K562 (cell line): ENCODE measurements around the gene PTX3.

Source experiments
- ARID2 ChIP-seq: fragments of 450-650 bp; IDR thresholded peaks from 2 replicates; pipeline ENCODE4 v1.6.1; 2017; ENCODE audit warnings: antibody characterized with exemption, mild to moderate bottlenecking
- EP300 ChIP-seq: IDR thresholded peaks from 2 replicates; pipeline ENCODE4 v1.6.1; 2012; ENCODE audit warnings: low read length, improper control_type of control experiment
- FOXA3 ChIP-seq, 2 experiments: fragments of 450-650 bp in 1 of 2; sonication (generic) in 1 of 2; formaldehyde crosslinking; IDR thresholded peaks in 1 of 2; conservative IDR thresholded peaks in 1 of 2; 2 replicates each; pipeline versions ENCODE4 v1.4.0 to v1.8.0; 2020 to 2022; ENCODE audit warnings: mild to moderate bottlenecking in 2 of 2, missing genetic modification reagents in 1 of 2
- GABPA ChIP-seq: fragments of 200-800 bp; sonication (Bioruptor generic); conservative IDR thresholded peaks from 2 replicates; pipeline ENCODE4 v1.6.1; 2016; ENCODE audit warnings: low read depth, missing genetic modification characterization, missing compliant biosample characterization
- HDAC6 ChIP-seq: IDR thresholded peaks from 2 replicates; pipeline ENCODE4 v1.6.1; 2012; ENCODE audit warnings: low read depth, mild to moderate bottlenecking, control low read depth, inconsistent platforms, low read length, moderate library complexity
- MXI1 ChIP-seq: IDR thresholded peaks from 2 replicates; pipeline ENCODE4 v1.6.1; 2011; ENCODE audit warnings: low read depth, mild to moderate bottlenecking, improper control_type of control experiment, low read length
- PML ChIP-seq: IDR thresholded peaks from 2 replicates; pipeline ENCODE4 v1.6.1; 2012; ENCODE audit warnings: low read length, inconsistent platforms
- ZBTB7A ChIP-seq: IDR thresholded peaks from 2 replicates; pipeline ENCODE4 v1.6.1; 2011; ENCODE audit warnings: low read depth, mild to moderate bottlenecking, low read length, moderate library complexity, borderline replicate concordance; ENCODE audit not compliant: control insufficient read depth
- ZFPM2 ChIP-seq: fragments of 250-450 bp; sonication (Bioruptor Pico); IDR thresholded peaks from 2 replicates; pipeline ENCODE4 v1.5.1; 2022; ENCODE audit warnings: mild to moderate bottlenecking
- ZNF143 ChIP-seq: sonication (generic); formaldehyde crosslinking; IDR thresholded peaks from 2 replicates; pipeline ENCODE4 v1.9.0; 2022; ENCODE audit warnings: mild to moderate bottlenecking, missing genetic modification reagents
- TF ChIP-seq, protein P1 (sequence below): fragments of 250-450 bp; sonication (Bioruptor Pico); IDR thresholded peaks from 2 replicates; pipeline ENCODE4 v1.8.0; 2022; ENCODE audit warnings: inconsistent platforms, mild to moderate bottlenecking, moderate library complexity, borderline replicate concordance
- TF ChIP-seq, protein P2 (sequence below), 3 experiments: IDR thresholded peaks in 2 of 3; conservative IDR thresholded peaks in 1 of 3; 2 replicates each; pipeline ENCODE4 v1.5.1; 2011 to 2012; ENCODE audit warnings: low read length in 3 of 3, mild to moderate bottlenecking in 3 of 3, control low read depth in 2 of 3, improper control_type of control experiment in 1 of 3, inconsistent platforms in 1 of 3, low read depth in 1 of 3, mixed read lengths in 1 of 3, moderate library complexity in 1 of 3; ENCODE audit not compliant: insufficient read depth in 2 of 3

DNA sequence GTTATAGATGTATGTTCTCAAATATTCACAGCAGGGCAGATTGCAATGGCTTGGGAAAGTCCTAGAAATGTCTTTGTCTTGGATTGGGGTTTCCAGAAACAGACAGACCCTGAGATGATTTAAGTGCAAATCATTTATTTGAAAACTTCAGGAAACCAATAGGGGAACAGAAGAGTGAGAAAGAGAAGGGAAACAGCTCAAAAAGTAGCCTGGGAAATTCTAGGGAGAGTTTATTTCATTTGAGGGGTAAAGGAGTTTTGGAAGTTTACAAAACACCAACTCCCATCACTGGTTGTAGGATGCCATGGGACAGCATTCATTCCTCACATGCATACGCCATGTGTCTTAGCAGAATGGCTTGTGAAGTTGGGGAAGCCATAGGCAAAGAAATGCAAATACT lies 32.3 kb upstream of the PTX3 start:
- TF ChIP-seq ZNF143 (CRISPR knock-in tag) (no peak), EP300 (no peak), HDAC6 (no peak), FOXA3 (CRISPR knock-in tag; conservative IDR thresholded peaks at IDR 0.05 in 1 of 2, IDR thresholded peaks at IDR 0.05 in 1 of 2) (no peak), ZBTB7A (no peak), ZFPM2 (CRISPR knock-in tag) (no peak), MXI1 (no peak), GABPA (tag) (no peak), ARID2 (no peak), PML (no peak)
- TF ChIP-seq, protein P1, sequence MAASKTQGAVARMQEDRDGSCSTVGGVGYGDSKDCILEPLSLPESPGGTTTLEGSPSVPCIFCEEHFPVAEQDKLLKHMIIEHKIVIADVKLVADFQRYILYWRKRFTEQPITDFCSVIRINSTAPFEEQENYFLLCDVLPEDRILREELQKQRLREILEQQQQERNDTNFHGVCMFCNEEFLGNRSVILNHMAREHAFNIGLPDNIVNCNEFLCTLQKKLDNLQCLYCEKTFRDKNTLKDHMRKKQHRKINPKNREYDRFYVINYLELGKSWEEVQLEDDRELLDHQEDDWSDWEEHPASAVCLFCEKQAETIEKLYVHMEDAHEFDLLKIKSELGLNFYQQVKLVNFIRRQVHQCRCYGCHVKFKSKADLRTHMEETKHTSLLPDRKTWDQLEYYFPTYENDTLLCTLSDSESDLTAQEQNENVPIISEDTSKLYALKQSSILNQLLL (CRISPR knock-in tag) = no peak
- TF ChIP-seq, protein P2, sequence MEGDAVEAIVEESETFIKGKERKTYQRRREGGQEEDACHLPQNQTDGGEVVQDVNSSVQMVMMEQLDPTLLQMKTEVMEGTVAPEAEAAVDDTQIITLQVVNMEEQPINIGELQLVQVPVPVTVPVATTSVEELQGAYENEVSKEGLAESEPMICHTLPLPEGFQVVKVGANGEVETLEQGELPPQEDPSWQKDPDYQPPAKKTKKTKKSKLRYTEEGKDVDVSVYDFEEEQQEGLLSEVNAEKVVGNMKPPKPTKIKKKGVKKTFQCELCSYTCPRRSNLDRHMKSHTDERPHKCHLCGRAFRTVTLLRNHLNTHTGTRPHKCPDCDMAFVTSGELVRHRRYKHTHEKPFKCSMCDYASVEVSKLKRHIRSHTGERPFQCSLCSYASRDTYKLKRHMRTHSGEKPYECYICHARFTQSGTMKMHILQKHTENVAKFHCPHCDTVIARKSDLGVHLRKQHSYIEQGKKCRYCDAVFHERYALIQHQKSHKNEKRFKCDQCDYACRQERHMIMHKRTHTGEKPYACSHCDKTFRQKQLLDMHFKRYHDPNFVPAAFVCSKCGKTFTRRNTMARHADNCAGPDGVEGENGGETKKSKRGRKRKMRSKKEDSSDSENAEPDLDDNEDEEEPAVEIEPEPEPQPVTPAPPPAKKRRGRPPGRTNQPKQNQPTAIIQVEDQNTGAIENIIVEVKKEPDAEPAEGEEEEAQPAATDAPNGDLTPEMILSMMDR (IDR thresholded peaks at IDR 0.05 in 2 of 3, conservative IDR thresholded peaks at IDR 0.05 in 1 of 3; ENCODE audit: insufficient read depth in 2 of 3, low read depth in 1 of 3, low read length in 3 of 3) = no peak
